GM04503 (cell line): ENCODE results near the gene VTCN1.

Experiments used
- DNase-seq: peaks from one replicate; pipeline ENCODE4 v3.0.0-alpha.2; 2012; ENCODE audit warnings: low read depth

The VTCN1 gene

DNA sequence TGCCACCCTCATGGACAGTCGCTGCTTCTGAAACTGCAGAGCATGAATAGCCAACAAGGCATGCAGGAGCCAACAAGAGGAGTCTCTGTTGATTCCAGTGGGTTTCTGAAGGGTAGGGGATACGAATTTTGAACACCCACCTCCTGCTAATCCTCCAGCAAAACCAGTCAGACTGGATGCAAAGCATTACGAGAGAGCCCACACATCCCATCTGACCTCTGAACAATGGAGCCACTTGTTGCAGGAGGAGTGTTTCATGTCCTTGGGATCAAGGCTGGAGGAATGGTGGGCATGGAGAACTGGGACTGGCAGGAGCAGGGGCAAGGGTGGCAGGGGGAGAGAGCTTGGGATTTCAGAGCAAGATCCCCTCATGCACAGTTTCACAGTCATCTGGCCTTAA is 1.6 kb downstream of the VTCN1 start:
- no peak for DNase-seq

DNA sequence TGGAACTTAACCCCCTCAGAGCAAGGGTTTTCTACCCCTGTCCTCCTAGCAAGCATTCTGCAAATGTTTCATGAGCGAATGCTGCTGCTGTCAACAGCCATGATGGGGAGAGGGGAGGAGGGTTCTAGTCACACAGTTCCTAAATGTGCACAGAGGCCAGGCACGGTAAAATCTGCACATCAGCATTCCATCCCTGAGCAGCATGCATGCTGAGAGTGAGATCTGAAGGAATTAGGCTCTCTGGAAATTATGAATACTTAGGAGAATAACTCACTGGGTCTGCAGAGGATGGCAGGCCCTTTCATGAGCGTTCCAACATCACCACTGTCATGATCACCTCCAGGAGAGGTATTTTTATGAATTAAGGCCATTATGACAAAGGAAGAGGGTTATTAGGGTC is 2.1 kb downstream of the VTCN1 start:
- DNase-seq, result no peak

DNA sequence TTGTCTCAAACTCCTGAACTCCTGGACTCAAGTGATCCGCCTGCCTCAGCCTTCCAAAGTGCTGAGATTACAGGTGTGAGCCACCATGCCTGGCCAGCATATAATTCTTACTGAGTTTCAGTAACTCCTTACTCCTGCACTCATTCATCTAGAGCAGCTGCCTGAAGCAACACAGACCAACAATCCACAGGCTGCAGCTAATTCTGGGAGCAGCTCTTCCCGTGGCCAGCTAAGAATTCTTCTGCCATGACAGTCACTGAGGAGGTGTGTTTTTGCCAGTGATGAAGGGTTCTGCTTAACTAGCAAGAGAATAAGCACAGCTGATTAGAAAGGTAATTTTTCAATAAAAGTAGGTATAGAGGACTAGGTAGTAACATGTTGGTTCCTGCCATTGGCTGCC is 5.4 kb downstream of the VTCN1 start:
- no peak for DNase-seq

DNA sequence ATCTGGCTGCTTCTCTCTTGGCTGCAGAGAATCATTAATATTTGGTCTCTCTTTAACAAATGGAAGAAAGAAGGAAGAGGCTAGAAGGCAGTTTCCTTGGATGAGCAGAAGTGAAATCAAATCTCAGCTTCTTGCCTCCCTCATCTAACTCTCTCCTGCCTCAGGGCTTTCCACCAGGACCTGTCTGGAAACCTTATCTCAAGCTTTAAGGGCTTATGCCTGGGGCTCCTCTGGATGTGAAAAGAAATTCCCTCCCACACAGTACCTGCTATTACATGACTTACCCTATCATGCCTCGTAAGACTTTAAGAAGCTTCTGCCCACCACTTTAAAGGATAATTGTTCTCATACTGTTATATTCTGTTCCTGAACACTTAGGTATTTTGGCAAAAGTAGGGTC is 8.9 kb downstream of the VTCN1 start:
- no peak for DNase-seq

DNA sequence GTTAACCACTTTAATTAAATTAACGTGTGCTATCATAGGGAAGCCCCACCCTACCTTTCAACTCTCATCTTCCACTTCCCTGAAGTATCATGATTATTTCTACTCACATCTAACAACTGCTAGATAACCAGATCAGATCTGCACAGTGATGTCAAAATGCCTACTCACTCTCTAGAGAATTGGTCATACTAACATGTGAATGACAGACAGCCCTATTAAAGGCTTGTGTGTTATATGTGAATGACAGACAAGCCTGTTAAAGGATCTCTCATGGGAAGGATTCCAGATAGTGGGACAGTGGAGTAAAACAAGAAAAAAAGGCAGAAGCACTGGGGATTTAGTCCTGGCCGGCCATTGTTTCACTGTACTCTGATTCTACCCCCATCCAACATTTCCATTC is 12.6 kb downstream of the VTCN1 start:
- DNase-seq, result no peak

DNA sequence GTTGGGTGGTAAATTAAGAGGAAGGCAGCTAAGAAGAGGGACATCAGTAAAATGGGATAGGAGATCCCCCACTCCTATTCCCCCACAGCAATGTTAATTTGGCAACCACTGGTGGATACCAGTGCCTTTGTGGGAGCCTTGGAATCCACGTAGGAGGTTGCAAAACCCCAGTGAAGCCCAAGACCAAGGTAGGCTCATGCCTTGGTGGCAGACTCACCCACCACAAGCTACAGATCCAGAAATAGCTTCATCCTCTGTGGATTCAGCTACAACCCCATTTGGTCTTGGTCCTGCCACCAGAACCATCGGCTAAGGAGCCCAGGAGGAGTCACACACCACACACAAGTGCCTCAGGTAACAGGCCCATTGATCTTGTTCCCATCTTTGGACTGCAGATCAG is 21.0 kb downstream of the VTCN1 start:
- no peak for DNase-seq

DNA sequence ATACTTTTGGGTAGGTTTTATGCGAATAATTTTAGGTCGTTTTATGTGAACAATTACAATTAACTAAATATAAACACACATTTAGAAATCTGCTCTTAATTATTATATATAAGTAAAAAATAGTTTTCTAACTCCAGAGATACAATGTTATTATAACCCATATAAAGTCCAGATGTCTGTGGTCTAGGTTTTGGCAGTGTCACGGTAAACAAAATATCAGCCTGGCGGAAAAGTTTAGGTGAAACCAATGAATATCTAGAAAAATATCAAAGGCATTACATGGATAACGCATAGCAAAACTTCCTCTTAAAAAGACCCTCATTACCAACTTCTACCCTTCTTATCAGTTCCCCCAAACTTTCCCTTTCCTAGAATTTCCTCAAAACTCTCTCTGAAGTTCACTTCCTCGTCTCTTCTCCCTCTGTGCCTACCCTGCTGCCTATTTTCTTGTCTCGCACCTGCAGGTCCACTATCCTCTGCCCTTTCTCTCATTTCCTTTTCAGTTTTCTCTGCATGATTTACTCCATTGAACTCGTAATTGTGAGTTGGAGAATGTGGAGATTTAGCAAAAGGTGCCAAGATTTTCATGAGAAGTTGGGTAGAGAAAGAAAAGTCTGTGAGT is 21.8 kb downstream of the VTCN1 start:
- no peak for DNase-seq

DNA sequence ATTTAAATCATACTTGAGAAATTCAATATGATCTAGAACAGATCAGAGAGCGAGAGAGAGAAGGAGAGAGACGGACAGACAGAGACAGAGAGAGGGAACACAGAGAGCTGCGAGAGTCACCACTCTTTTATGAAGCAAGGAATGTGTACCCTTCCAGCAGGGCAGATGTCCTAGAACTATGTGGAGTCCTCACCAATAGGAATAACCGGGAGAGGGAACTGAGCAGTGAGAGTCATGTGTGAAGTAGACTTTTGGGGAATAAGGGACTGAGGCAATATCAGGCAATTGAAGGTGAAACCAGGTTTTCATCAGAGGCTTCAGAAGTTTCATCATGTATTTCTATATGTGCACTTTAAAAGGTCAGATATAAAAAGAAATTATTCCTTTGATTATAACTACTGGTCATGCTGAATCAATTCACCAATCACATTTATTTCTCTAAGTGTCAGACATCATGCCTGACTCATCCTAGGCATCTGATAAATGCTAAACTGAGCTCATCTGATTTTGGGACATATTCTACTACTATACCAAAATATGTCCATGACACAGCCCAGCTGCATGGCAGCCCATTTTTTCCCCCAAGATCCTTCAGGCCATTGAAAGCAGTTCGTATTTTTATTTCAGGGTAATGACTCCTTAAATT is 22.4 kb downstream of the VTCN1 start:
- no peak for DNase-seq

DNA sequence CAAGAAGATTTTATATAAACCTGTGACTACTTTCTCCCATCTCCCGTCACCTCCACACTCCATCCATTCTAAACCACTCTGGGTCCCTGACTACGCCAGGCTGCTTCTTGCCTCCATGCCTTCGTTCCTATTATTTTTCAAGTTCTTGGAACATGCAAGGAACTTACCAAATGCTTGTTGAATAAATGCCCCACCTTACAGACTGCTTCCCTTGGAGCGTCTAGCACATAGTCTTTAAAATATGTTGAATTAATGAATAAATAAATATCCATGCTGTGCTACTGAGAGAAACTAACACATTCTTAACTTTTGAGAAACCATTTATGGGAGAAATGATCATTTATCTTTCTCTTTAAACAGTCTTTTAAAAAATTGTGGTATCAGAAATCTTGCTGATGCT is 27.6 kb downstream of the VTCN1 start:
- no peak for DNase-seq

DNA sequence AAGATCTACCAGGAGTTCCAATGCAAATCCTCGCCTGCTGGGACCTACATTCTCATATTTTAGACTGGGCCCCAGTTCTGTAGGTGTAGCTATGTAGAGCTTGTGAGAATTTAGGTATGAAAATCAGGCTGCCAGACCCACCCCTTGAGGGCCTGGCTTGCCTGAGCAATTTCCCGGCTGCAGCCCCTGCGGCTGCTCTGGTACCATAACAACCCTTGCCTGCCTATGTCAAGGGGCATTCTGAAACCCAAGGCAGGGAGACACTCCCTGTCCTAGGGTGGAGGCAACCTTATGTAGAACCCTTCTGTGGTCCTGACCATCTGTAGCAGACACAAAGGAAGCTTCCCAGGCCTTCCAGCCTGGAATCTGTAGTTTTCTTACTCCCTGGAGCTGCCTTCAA is 28.4 kb downstream of the VTCN1 start:
- DNase-seq, result no peak

DNA sequence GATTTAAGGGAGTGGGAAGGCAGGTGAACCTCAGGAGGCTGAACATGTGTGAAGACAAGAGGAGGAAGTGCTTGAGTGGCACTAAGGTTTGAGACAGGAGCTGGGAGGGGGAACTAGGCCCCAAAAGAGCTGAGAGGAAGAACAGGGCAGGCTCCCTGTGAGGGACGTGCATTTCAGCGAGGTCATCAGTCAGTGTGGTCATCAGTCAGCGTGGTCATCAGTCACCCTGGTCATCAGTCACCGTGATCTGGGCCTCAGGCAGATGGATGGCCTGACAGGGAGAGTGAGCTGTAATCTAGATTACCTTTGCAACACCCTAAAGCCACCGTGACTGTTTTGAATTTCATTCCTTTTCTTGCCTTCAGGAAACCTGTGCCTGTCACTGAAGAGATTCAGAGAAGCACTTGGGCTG is 29.1 kb downstream of the VTCN1 start:
- DNase-seq, result no peak

DNA sequence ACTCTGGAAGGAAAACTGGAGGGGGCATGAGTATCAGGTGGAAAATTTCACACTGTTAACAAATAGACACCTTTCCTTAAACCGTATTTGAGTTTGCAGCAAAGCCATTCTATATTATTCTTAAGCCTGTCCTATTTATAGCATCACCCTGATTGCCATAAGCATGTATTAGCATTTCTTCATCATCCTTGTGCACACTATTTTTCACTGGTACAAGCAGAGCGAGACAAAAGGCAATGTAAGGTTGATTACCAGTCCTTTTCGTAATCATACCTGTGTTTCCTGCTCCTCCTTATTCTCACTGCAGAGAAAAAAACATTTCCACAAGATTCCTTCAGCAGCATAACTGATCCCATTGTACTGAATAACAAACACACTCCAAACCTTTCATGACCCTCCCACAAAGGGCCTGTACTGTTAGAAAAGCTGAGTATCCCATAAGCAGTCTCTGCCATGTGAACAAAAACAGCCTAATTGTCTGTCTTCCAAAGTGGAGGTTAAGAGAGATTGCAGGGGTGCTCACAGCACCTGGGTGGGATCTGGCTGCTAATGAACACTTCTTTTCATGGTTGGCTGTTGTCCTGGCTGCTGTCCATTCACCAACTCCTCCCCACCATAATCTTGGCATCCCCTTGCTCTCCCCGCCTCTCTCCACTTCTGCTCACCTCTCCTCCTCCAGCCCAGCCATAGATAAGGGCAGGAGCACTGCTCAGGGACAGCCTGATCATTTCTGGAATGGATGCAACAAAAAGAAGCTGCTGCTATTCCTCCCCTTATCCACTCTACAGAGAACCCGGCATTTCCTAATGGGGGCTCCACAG is 30.4 kb downstream of the VTCN1 start:
- no peak for DNase-seq

DNA sequence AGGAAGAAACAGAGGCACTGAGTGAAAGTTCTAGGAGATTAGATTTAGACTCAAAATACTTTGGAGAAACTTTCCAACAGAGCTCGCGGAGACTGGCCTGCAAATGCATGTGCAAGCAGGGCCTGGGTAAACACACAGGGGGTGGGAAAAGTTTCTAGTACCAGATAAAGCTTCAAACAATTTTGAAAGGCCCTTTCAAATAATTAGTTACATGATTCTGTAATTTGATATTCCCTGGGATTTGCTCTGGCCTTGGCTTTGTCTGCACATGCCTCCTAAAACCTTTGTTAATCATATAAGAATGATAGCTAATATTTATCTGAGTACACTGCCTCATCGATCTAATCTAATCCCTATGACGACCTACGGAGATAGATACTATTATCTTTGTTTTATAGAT is 31.3 kb downstream of the VTCN1 start:
- DNase-seq, result no peak

DNA sequence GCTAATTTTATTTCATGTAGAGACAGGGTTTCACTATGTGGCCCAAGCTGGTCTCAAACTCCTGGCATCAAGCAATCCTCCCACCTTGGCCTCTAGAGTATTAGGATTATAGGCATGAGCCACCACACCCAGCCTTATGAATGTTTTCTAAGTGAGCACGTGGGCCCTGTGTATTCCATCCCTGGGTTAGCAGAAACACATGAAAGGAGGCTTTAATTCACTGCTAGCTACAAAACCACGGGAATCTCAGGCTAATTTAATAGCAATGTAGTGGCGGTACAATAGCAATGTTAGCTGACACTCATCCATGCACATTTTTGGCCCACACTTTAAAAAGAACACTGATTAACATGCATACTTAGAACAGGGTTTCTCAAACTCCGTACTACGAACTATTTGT is 32.0 kb downstream of the VTCN1 start:
- no peak for DNase-seq

DNA sequence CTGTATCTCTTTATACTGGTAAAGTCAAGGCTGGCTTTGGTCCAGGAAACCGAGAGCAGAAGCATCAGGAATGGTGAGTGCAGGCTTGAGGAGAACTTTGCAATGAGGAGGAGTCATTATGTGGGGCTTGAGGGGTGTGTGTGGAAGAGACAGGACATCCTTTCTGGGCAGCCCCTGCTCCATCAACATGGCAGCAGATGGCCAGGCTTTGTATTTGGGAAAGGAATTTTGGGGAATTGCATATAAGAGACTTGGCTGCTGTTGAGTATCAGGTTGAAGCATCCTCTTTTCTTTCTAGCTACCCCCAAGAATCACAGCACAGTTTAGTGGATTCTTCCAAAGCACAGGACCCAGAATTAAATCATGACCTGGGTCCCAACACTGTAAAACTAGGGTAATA is 33.4 kb downstream of the VTCN1 start:
- DNase-seq, result no peak

DNA sequence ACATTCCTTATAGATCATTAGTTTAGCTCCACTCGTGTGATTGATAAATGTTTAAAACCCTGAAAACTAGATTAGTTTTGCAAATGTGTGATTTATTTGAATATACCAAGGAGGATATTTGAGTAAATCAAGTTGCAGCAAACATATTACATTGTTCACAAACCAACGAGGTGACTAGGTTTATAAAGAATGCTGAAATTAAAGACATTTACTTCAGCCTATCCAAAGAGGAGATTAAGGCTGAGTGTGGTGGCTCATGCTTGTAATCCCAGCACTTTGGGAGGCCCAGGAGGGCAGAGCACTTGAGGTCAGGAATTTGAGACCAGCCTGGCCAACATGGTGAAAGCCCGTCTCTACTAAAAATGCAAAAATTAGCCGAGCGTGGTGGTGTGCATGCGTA is 34.1 kb downstream of the VTCN1 start:
- no peak for DNase-seq

DNA sequence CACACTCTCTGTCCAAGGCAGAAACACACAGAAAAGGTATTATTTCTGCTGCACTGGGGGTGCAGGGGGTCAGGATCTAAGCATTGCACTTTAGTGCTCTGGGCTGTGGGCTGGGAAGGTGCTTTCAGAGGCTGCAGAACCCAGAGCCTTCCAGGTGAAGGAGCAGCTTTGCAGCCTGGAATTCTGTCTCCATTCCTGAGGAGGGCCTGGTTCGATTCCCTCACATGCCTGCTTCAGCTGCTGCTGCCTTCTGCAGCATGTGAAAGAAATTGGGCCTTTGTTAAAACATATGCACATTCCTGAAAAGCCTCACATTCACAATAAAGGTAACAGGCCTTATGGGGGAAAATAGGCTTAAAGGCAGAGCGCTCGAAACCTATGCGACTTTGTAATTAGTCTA is 35.9 kb downstream of the VTCN1 start:
- no peak for DNase-seq

DNA sequence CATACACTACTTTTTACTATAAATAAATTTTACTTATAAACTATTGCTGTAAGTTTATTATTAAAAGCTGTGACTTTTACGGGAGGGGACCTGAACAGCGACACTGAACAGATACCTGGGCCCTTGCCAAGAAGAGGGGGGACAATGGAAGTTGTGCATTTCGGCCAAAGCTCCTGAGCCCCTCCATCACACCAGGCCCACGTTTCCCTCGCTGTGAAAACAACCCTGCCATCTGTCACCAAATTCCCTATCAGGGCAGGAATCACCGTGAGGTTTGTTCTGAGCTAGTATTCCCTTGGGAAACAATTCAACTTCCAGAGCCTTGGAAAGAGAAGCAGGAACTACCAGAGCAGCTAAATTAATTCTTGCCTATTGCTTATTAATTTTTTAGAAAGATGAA is 37.0 kb downstream of the VTCN1 start:
- DNase-seq, result no peak

DNA sequence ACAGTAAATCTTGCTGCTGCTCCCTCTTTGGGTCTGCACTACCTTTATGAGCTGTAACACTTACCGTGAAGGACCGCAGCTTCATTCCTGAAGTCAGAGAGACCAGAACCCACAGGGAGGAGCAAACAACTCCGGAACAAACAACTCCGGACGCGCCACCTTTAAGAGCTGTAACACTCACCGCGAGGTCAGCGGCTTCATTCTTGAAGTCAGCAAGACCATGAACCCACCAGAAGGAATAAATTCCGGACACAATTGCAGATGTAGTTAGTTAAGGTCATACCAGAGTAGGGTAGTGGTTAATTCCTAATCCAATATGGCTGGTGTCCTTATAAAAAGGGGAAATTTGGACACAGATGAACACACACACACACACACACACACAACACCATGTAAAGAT is 37.7 kb downstream of the VTCN1 start:
- DNase-seq, result no peak

DNA sequence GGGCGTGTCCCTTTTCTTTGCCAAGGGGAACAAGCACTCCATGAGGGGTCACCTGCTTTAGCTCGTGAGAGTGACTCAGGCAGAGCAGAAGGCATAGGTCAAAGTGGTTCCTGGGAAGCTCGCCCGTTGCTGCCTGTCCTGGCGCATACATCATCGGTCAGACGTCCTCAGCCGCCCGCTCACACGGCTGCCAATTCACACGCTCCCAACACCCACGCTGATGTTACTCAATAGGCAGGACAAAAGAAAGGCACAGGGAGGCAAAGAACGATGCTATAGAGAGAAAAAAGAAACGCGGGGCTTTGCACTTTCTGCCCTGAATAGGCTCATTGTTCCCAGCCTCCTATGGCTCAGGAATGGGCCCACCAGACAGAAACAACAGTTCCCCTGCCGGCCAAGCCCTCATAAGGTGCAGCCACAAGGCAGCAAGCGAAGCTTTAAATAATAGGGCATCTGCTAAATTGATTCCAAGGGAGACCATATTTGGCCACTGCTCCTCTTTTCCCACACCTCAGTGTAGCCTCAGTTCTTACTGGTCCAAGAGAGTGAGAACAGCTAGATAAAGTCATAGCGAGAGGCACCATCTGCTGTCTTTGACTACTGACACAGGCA is 38.7 kb downstream of the VTCN1 start:
- no peak for DNase-seq

DNA sequence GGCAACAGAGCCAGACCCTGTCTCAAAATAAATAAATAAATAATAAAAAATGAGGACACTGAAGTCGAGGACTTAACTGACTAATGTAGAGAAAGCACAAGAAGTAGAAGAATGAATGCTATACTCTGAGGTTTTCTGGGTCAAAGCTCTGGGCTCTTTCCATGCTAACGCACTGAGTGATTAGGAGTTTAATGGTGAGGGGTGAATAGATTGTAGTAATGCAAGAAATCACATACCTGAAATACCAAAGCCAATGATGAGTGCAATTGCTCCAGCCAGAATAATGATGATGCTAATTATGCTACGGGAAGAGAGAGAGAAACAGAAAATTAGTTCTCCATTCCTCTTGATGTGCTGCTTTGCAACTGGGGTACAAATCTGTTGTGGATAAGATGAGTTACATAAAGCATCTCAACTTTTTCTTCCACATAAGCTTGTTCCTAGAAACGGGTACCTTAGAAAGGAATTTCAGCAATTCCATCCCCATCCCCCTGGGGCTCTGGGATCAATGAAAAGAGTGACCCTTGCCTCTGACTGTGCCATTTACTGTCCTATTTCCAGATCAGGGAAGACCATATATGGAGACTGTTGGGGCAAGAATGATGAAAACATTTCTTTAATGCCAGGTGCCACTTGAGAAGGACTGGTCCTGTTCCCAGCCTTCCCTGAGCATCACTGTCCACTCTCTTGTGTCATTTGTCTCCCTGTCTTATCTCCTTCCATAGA is 40.7 kb downstream of the VTCN1 start:
- DNase-seq, result no peak

DNA sequence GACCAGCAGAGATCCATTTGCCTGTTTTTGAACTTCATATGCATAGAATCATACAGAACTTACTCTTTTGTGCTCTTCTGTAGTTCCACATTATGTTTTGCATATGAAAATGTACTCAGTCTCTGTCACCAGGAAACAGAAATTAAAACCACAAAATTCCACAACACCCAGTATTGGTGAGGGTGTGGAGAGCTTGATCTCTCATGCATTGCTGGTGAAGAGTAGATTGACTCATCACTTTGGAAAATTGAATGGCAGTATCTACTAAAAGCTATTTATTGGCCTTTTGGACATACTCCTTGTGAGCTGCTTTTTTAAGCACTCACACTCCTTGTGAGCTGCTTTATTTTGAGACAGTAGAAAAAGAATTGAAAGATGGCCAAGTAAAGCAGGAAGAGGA is 43.3 kb downstream of the VTCN1 start:
- DNase-seq, result no peak
